Neural cell (in vitro differentiated cells): Measurements from ENCODE around the gene EMILIN2. TPM values are rescaled to one million over a fixed set of nuclear protein-coding genes. Genes with fewer than 3 reads are reported as not detected.

Experiments used
- H2AFZ ChIP-seq: fragments of 200-600, 300-800 bp; sonication (generic), shearing (Covaris generic); 2 replicates; pipeline ENCODE4 v1.6.0; 2014; ENCODE audit warnings: low read depth, mild to moderate bottlenecking, antibody characterized with exemption, low read length, moderate library complexity
- H3F3A ChIP-seq: fragments of 200-600 bp; shearing (Covaris generic); 2 replicates; pipeline ENCODE4 v1.6.1; 2016; ENCODE audit warnings: mild to moderate bottlenecking, moderate library complexity, mixed read lengths, antibody characterized with exemption, low read length; ENCODE audit not compliant: insufficient read depth, poor library complexity, severe bottlenecking
- H3K27ac ChIP-seq: fragments of 200-600, 300-800 bp; sonication (generic), shearing (Covaris generic); 2 replicates; pipeline ENCODE4 v1.5.1; 2014; ENCODE audit warnings: mild to moderate bottlenecking, low read length, moderate library complexity
- H3K27me3 ChIP-seq: fragments of 300-800, 200-600 bp; sonication (generic), shearing (Covaris generic); 2 replicates; pipeline ENCODE4 v1.6.0; 2014; ENCODE audit warnings: mild to moderate bottlenecking, low read depth, low read length, moderate library complexity; ENCODE audit not compliant: insufficient read depth
- H3K36me3 ChIP-seq: fragments of 300-800, 200-600 bp; sonication (generic), shearing (Covaris generic); 2 replicates; pipeline ENCODE4 v1.5.1; 2014; ENCODE audit warnings: mild to moderate bottlenecking, antibody characterized with exemption, low read length, moderate library complexity; ENCODE audit not compliant: insufficient read depth
- H3K4me2 ChIP-seq: fragments of 300-800, 200-600 bp; sonication (generic), shearing (Covaris generic); 2 replicates; pipeline ENCODE4 v1.6.0; 2014; ENCODE audit warnings: mild to moderate bottlenecking, low read length
- H3K4me3 ChIP-seq: fragments of 300-800, 200-600 bp; sonication (generic), shearing (Covaris generic); 2 replicates; pipeline ENCODE4 v1.5.1; 2014; ENCODE audit warnings: mild to moderate bottlenecking, low read length, moderate library complexity
- H3K79me2 ChIP-seq: fragments of 200-600 bp; shearing (Covaris generic); replicated peaks from 2 replicates; pipeline ENCODE4 v1.6.0; 2014; ENCODE audit warnings: mild to moderate bottlenecking, low read length, moderate library complexity; ENCODE audit not compliant: insufficient read depth
- H3K9ac ChIP-seq: fragments of 300-800, 200-600 bp; sonication (generic), shearing (Covaris generic); 2 replicates; pipeline ENCODE4 v1.6.1; 2016; ENCODE audit warnings: mild to moderate bottlenecking, low read length, mixed read lengths
- H3K9me2 ChIP-seq: fragments of 200-600 bp; shearing (Covaris generic); 2 replicates; pipeline ENCODE4 v1.6.1; 2016; ENCODE audit warnings: mild to moderate bottlenecking, low read length, mixed read lengths; ENCODE audit not compliant: insufficient read depth
- H3K9me3 ChIP-seq: fragments of 200-600, 300-800 bp; sonication (generic), shearing (Covaris generic); 2 replicates; pipeline ENCODE4 v1.6.1; 2016; ENCODE audit warnings: mild to moderate bottlenecking, mixed run types, low read length, moderate library complexity, mixed read lengths
- H4K20me1 ChIP-seq: fragments of 200-600 bp; shearing (Covaris generic); 2 replicates; pipeline ENCODE4 v1.6.1; 2016; ENCODE audit warnings: mild to moderate bottlenecking, mixed run types; ENCODE audit not compliant: insufficient read depth
- CTCF ChIP-seq: fragments of 450-650 bp; IDR thresholded peaks from 2 replicates; pipeline ENCODE4 v1.5.1; 2014; ENCODE audit warnings: antibody characterized with exemption, mild to moderate bottlenecking, moderate library complexity; ENCODE audit not compliant: poor library complexity, severe bottlenecking
- EP300 ChIP-seq: fragments of 450-650 bp; conservative IDR thresholded peaks from 2 replicates; pipeline ENCODE4 v1.6.1; 2014; ENCODE audit warnings: antibody characterized with exemption, mild to moderate bottlenecking, moderate library complexity; ENCODE audit not compliant: poor library complexity, severe bottlenecking
- EZH2 ChIP-seq: fragments of 200-600, 300-800 bp; shearing (Covaris generic), sonication (generic); IDR thresholded peaks from 2 replicates; pipeline ENCODE4 v1.6.1; 2014; ENCODE audit warnings: antibody characterized with exemption, low read length, borderline replicate concordance, mild to moderate bottlenecking; ENCODE audit not compliant: insufficient read depth, poor library complexity, severe bottlenecking
- MXI1 ChIP-seq: fragments of 450-650 bp; conservative IDR thresholded peaks from 2 replicates; pipeline ENCODE4 v1.6.1; 2014; ENCODE audit warnings: antibody characterized with exemption, mild to moderate bottlenecking; ENCODE audit not compliant: poor library complexity, severe bottlenecking
- POLR2AphosphoS5 ChIP-seq: IDR thresholded peaks from 2 replicates; pipeline ENCODE4 v1.6.1; 2012
- RAD21 ChIP-seq: fragments of 450-650 bp; conservative IDR thresholded peaks from 2 replicates; pipeline ENCODE4 v1.6.1; 2014; ENCODE audit warnings: antibody characterized with exemption, mild to moderate bottlenecking, moderate library complexity
- SMC3 ChIP-seq: fragments of 450-650 bp; conservative IDR thresholded peaks from 2 replicates; pipeline ENCODE4 v1.6.1; 2014; ENCODE audit warnings: antibody characterized with exemption, mild to moderate bottlenecking, moderate library complexity; ENCODE audit not compliant: poor library complexity
- TAF1 ChIP-seq: IDR thresholded peaks from 2 replicates; pipeline ENCODE4 v1.6.1; 2012; ENCODE audit warnings: low read depth
- polyA plus RNA-seq: library from polyadenylated mRNA; depleted of rRNA; stranded (reverse); fragments of >200 nt; gene quantifications from 2 replicates; pipeline ENCODE4 v1.2.3, GENCODE V29; 2014
- TF ChIP-seq, protein P1 (sequence below): IDR thresholded peaks from 2 replicates; pipeline ENCODE4 v1.6.1; 2012; ENCODE audit warnings: borderline replicate concordance

The EMILIN2 gene
- polyA plus RNA-seq, 1 donor from 2014 or later, result not detected

- H3K36me3 ChIP-seq, result no peaks in the 10 kb centered on the region
- no peaks in the 10 kb centered on the region for H3F3A ChIP-seq
- H2AFZ ChIP-seq, result no peak overlapping the region
- H3K27ac ChIP-seq, result no peak overlapping the region
- no peak overlapping the region for H3K4me2 ChIP-seq
- H3K9me3 ChIP-seq, result no peaks in the 10 kb centered on the region
- no peaks in the 10 kb centered on the region for H3K79me2 ChIP-seq
- H4K20me1 ChIP-seq, result no peaks in the 10 kb centered on the region
- TF ChIP-seq EP300 (no peak), POLR2AphosphoS5 (no peak), MXI1 (no peak)
- TF ChIP-seq, protein P1, sequence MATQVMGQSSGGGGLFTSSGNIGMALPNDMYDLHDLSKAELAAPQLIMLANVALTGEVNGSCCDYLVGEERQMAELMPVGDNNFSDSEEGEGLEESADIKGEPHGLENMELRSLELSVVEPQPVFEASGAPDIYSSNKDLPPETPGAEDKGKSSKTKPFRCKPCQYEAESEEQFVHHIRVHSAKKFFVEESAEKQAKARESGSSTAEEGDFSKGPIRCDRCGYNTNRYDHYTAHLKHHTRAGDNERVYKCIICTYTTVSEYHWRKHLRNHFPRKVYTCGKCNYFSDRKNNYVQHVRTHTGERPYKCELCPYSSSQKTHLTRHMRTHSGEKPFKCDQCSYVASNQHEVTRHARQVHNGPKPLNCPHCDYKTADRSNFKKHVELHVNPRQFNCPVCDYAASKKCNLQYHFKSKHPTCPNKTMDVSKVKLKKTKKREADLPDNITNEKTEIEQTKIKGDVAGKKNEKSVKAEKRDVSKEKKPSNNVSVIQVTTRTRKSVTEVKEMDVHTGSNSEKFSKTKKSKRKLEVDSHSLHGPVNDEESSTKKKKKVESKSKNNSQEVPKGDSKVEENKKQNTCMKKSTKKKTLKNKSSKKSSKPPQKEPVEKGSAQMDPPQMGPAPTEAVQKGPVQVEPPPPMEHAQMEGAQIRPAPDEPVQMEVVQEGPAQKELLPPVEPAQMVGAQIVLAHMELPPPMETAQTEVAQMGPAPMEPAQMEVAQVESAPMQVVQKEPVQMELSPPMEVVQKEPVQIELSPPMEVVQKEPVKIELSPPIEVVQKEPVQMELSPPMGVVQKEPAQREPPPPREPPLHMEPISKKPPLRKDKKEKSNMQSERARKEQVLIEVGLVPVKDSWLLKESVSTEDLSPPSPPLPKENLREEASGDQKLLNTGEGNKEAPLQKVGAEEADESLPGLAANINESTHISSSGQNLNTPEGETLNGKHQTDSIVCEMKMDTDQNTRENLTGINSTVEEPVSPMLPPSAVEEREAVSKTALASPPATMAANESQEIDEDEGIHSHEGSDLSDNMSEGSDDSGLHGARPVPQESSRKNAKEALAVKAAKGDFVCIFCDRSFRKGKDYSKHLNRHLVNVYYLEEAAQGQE, result no peak
- H3K4me3 ChIP-seq, result no peak overlapping the region
- no peaks in the 10 kb centered on the region for H3K9me2 ChIP-seq
- no peaks in the 10 kb centered on the region for H3K27me3 ChIP-seq
- no peak overlapping the region for H3K9ac ChIP-seq
Measured at GRCh38 chr18:2960983-2961696, 114.3 kb downstream of the EMILIN2 start.

GRCh38 chr18:2961821-2962220, 115.0 kb downstream of the EMILIN2 start:
- H3K9ac ChIP-seq, result no peak overlapping the region
- no peaks in the 10 kb centered on the region for H3F3A ChIP-seq
- H3K9me2 ChIP-seq, result no peaks in the 10 kb centered on the region
- no peaks in the 10 kb centered on the region for H3K79me2 ChIP-seq
- no peak overlapping the region for H3K4me2 ChIP-seq
- no peak overlapping the region for H3K27ac ChIP-seq
- no peak overlapping the region for H3K4me3 ChIP-seq
- no peaks in the 10 kb centered on the region for H3K36me3 ChIP-seq
- no peaks in the 10 kb centered on the region for H4K20me1 ChIP-seq
- no peak for TF ChIP-seq EZH2
- TF ChIP-seq EP300, result no peak
- no peak for TF ChIP-seq RAD21
- TF ChIP-seq, protein P1, result no peak
- no peak for TF ChIP-seq POLR2AphosphoS5
- TF ChIP-seq MXI1, result no peak
- no peak for TF ChIP-seq CTCF
- no peak for TF ChIP-seq SMC3
- TF ChIP-seq TAF1, result no peak
- H2AFZ ChIP-seq, result no peak overlapping the region
- no peaks in the 10 kb centered on the region for H3K9me3 ChIP-seq
- no peaks in the 10 kb centered on the region for H3K27me3 ChIP-seq
